GM23248 (cell line): Measurements from ENCODE around the gene CREB5. TPM values are rescaled to one million over a fixed set of nuclear protein-coding genes. Genes with fewer than 3 reads are reported as not detected.

Experiments used
- DNase-seq: peaks from one replicate; pipeline ENCODE4 v3.0.0-alpha.2; 2015
- H2AFZ ChIP-seq: fragments of 200-600 bp; sonication (generic); 2 replicates; pipeline ENCODE4 v1.6.1; 2016; ENCODE audit warnings: antibody characterized with exemption
- H3F3A ChIP-seq: fragments of 200-600 bp; sonication (generic); 2 replicates; pipeline ENCODE4 v1.6.1; 2016; ENCODE audit warnings: mild to moderate bottlenecking, antibody characterized with exemption, mixed run types; ENCODE audit not compliant: insufficient read depth
- H3K27ac ChIP-seq: fragments of 200-600 bp; sonication (generic); 2 replicates; pipeline ENCODE4 v1.5.1; 2016; ENCODE audit warnings: mild to moderate bottlenecking
- H3K27me3 ChIP-seq: fragments of 200-600 bp; sonication (generic); replicated peaks from 2 replicates; pipeline ENCODE4 v1.6.1; 2016; ENCODE audit warnings: mild to moderate bottlenecking; ENCODE audit not compliant: insufficient read depth
- H3K36me3 ChIP-seq: fragments of 200-600 bp; sonication (generic); 2 replicates; pipeline ENCODE4 v1.6.1; 2016; ENCODE audit warnings: low read depth, mild to moderate bottlenecking
- H3K4me1 ChIP-seq: fragments of 200-600 bp; sonication (generic); 2 replicates; pipeline ENCODE4 v1.6.1; 2016; ENCODE audit warnings: mild to moderate bottlenecking; ENCODE audit not compliant: insufficient read depth
- H3K4me2 ChIP-seq: fragments of 200-600 bp; sonication (generic); one replicate; pipeline ENCODE4 v1.6.1; 2016; ENCODE audit warnings: mild to moderate bottlenecking; ENCODE audit not compliant: unreplicated experiment
- H3K4me3 ChIP-seq: fragments of 200-600 bp; sonication (generic); 2 replicates; pipeline ENCODE4 v1.5.1; 2016; ENCODE audit warnings: mild to moderate bottlenecking
- H3K79me2 ChIP-seq: fragments of 200-600 bp; sonication (generic); 2 replicates; pipeline ENCODE4 v1.6.1; 2016; ENCODE audit warnings: mild to moderate bottlenecking; ENCODE audit not compliant: insufficient read depth
- H3K9ac ChIP-seq: fragments of 200-600 bp; sonication (generic); 2 replicates; pipeline ENCODE4 v1.6.1; 2016; ENCODE audit warnings: mild to moderate bottlenecking
- H3K9me2 ChIP-seq: fragments of 200-600 bp; sonication (generic); 2 replicates; pipeline ENCODE4 v1.6.1; 2016; ENCODE audit warnings: mixed run types, mild to moderate bottlenecking, moderate library complexity; ENCODE audit not compliant: insufficient read depth
- H3K9me3 ChIP-seq: fragments of 200-600 bp; sonication (generic); one replicate; pipeline ENCODE4 v1.6.1; 2017; ENCODE audit warnings: low read depth
- H4K20me1 ChIP-seq: fragments of 200-600 bp; sonication (generic); 2 replicates; pipeline ENCODE4 v1.6.0; 2016; ENCODE audit not compliant: insufficient read depth
- EZH2 ChIP-seq: fragments of 200-600 bp; sonication (generic); IDR thresholded peaks from 2 replicates; pipeline ENCODE4 v1.6.1; 2018; ENCODE audit warnings: antibody characterized with exemption, mild to moderate bottlenecking; ENCODE audit not compliant: insufficient read depth, poor library complexity, severe bottlenecking
- EZH2phosphoT487 ChIP-seq: fragments of 200-600 bp; sonication (generic); IDR thresholded peaks from 2 replicates; pipeline ENCODE4 v1.6.1; 2018; ENCODE audit warnings: antibody characterized with exemption, moderate library complexity, mild to moderate bottlenecking, low read depth; ENCODE audit not compliant: insufficient read depth
- WGBS, 2 experiments: methylation state at CpG; one replicate each; pipeline ENCODE4 v1.1.6; 2015 to 2017; ENCODE audit warnings: low lambda C conversion rate in 2 of 2, low coverage in 1 of 2; ENCODE audit errors: missing lambda C conversion rate in 2 of 2; 5-methylcytosine and 5-hydroxymethylcytosine counted together
- in situ Hi-C: fragments of 300-500 bp; cut with MboI; formaldehyde crosslinking; loops from 2 replicates; pipeline ENCODE4 v1.15.0; 2020
- polyA plus RNA-seq: library from polyadenylated mRNA; unstranded; fragments of >200 nt; fragmentation: Nextera tagmentation; extraction: Ambion mirVana; gene quantifications from 2 replicates; pipeline ENCODE4 v1.2.1, GENCODE V29; 2016
- total RNA-seq: library from RNA; depleted of rRNA; stranded (reverse); fragments of >200 nt; shearing (Covaris generic); gene quantifications from 2 replicates; pipeline ENCODE4 v1.2.3, GENCODE V29; 2014

Gene CREB5
- total and polyA plus RNA-seq, 2 experiments from 2014 or later = 13.6 to 19.2 TPM

DNA sequence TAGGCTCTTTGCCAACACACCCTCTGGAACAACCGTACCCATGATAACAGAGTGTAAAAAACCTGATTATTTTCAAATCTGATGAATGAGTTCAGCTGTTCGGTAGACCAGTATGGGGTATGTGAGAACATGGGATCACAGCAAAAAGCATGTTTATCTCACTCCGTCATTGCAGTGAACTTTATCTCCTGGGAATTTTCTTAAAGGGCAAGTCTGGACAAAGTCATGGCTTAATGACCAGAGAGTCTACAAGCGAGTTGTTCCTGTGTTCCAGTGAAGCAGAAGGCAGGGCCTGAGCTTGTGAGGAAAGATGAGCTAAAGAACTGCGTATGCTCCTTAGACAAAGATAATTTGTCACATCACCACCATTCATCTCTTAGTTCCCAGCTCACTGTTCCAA lies 326.1 kb downstream of the CREB5 start:
- H3K4me3 ChIP-seq = no peak overlapping the region

DNA sequence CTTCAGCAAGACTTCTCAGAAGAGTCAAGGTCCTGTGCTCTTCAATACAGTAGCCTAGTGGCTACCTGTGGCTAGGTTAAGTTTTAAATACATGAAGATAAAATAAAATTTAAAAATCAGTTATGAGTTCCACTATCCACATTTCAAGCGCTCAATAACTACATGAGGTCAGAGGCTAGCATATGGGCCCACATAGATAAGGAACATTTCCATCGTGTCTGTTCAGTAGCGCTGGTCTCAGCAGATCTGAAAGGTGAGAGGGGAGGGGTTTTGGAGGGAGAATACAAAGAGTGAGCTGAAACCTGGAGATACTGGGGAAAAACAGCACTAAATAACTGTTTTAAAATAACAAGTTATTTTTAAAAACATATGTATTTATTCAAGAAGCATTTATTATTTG lies 326.8 kb downstream of the CREB5 start:
- TF ChIP-seq EZH2 (no peak), EZH2phosphoT487 (no peak)
- no peaks in the 10 kb centered on the region for H4K20me1 ChIP-seq
- no peak overlapping the region for H3K9ac ChIP-seq
- no peaks in the 10 kb centered on the region for H3K9me3 ChIP-seq
- no peaks in the 10 kb centered on the region for H3K27me3 ChIP-seq
- no peaks in the 10 kb centered on the region for H3K4me1 ChIP-seq
- no peak overlapping the region for H3K4me2 ChIP-seq
- no peak for DNase-seq
- no peak overlapping the region for H2AFZ ChIP-seq
- no peaks in the 10 kb centered on the region for H3K9me2 ChIP-seq
- no peak overlapping the region for H3K4me3 ChIP-seq
- in situ Hi-C loops = no loop called here
- no peaks in the 10 kb centered on the region for H3K36me3 ChIP-seq
- H3K79me2 ChIP-seq = 0 out of 2 replicates have a peak, but pooled peaks cover 12% of the 10 kb centered on the region
- 78 to 84% methylated on average over 3 of the region's 3 CpGs for whole genome bisulfite sequencing, 2 experiments
- H3F3A ChIP-seq = no peaks in the 10 kb centered on the region
- no peak overlapping the region for H3K27ac ChIP-seq

More for the DNA sequence above, 326.1 kb downstream of the CREB5 start:
- Histone ChIP-seq H3K79me2 (0 out of 2 replicates have a peak, but pooled peaks cover 12% of the 10 kb centered on the region), H3F3A (no peaks in the 10 kb centered on the region), H3K27ac (no peak overlapping the region), H3K27me3 (no peaks in the 10 kb centered on the region), H4K20me1 (no peaks in the 10 kb centered on the region), H2AFZ (no peak overlapping the region), H3K9ac (no peak overlapping the region), H3K36me3 (no peaks in the 10 kb centered on the region), H3K4me1 (no peaks in the 10 kb centered on the region), H3K9me2 (no peaks in the 10 kb centered on the region), H3K9me3 (no peaks in the 10 kb centered on the region), H3K4me2 (no peak overlapping the region)
- WGBS, 2 experiments = 61 to 65% methylated on average over 5 of the region's 5 CpGs
- in situ Hi-C loops = no loop called here
- TF ChIP-seq EZH2 (no peak), EZH2phosphoT487 (no peak)
- DNase-seq = no peak

DNA sequence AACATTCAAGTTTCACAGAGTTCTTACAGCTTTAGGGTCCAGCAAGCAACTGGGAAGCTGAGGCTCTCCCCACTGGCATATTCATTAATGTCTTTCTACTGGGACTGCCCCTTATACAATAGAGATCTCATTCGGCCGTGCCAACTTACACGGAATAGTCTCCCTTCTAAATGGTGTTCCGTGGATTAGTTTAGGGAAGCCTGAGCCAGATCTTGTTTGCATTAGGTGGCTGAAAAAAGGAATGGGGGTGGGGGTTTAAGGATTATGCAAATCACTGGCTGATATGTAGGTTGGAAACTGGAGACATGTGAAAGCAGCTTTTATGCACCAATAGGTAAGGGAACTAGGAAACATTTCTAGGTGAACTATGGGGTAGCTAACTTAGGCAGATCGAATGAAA lies 327.5 kb downstream of the CREB5 start:
- H3F3A ChIP-seq = no peaks in the 10 kb centered on the region
- DNase-seq = no peak
- no peak overlapping the region for H3K4me3 ChIP-seq
- no peak overlapping the region for H3K27ac ChIP-seq
- no peaks in the 10 kb centered on the region for H4K20me1 ChIP-seq
- no peak overlapping the region for H2AFZ ChIP-seq
- no peaks in the 10 kb centered on the region for H3K27me3 ChIP-seq
- no peaks in the 10 kb centered on the region for H3K4me1 ChIP-seq
- H3K4me2 ChIP-seq = no peak overlapping the region
- no peaks in the 10 kb centered on the region for H3K36me3 ChIP-seq
- WGBS, 2 experiments = 49 to 58% methylated on average over 5 of the region's 5 CpGs
- H3K9me2 ChIP-seq = no peaks in the 10 kb centered on the region
- no peak for TF ChIP-seq EZH2phosphoT487
- no peak for TF ChIP-seq EZH2
- in situ Hi-C loops = no loop called here
- H3K79me2 ChIP-seq = 0 out of 2 replicates have a peak, but pooled peaks cover 9% of the 10 kb centered on the region
- H3K9me3 ChIP-seq = no peaks in the 10 kb centered on the region
- no peak overlapping the region for H3K9ac ChIP-seq

DNA sequence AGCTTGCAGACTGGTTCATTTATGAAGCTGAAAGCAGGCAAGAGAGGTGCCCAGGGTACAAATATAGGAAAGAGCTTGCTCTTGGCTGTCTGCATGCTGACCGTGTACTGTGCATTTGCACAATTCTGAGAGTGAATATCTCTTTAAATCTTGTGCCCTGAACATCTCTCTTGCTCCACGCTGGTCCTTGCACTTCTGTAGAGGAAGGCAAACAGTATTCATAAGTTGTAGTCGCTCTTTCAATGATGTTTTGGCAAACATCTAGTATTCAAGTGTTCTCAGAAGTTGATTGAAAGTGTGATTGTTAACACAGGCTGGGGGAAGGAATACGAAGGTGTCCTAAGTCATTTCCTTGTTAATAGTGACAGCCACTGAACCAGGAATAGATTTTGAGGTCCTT lies 332.6 kb downstream of the CREB5 start:
- no peaks in the 10 kb centered on the region for H3K36me3 ChIP-seq
- TF ChIP-seq EZH2phosphoT487 = no peak
- no peak for TF ChIP-seq EZH2
- H3K9me2 ChIP-seq = no peaks in the 10 kb centered on the region
- WGBS, 2 experiments = 79 to 80% methylated on average over 4 of the region's 4 CpGs
- no peak for DNase-seq
- in situ Hi-C loops = no loop called here
- H4K20me1 ChIP-seq = no peaks in the 10 kb centered on the region
- H3K79me2 ChIP-seq = no peaks in the 10 kb centered on the region
- no peak overlapping the region for H2AFZ ChIP-seq
- H3K27me3 ChIP-seq = no peaks in the 10 kb centered on the region
- H3K4me1 ChIP-seq = peaks cover 30% of the 10 kb centered on the region
- H3K9me3 ChIP-seq = no peaks in the 10 kb centered on the region
- H3K9ac ChIP-seq = no peak overlapping the region
- peaks cover 15% of the 10 kb centered on the region for H3F3A ChIP-seq
- H3K4me2 ChIP-seq = no peak overlapping the region
- H3K27ac ChIP-seq = no peak overlapping the region
- H3K4me3 ChIP-seq = no peak overlapping the region

DNA sequence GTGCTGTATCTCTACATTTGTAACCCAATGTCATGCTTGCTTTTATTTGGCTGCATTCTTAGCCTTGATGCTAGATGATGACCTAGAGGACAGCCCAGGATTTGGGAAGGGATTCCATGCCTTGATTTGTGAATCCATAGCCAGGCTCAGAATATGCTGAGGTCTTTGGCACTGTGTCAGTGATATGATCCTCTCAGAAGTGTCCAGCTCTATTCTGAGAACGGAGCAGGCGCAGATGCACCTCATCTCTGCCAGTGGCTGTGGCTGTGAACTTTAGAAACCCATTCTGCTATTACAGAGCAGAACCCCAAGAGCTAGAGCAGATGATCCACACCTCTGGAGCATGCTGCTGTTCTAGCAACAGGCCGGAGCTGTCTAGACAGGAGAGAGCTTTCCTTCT lies 333.0 kb downstream of the CREB5 start:
- Histone ChIP-seq H3K36me3 (no peaks in the 10 kb centered on the region), H3K9ac (no peak overlapping the region), H3F3A (peaks cover 15% of the 10 kb centered on the region), H3K4me2 (no peak overlapping the region), H2AFZ (no peak overlapping the region), H3K9me2 (no peaks in the 10 kb centered on the region), H3K9me3 (no peaks in the 10 kb centered on the region), H3K79me2 (no peaks in the 10 kb centered on the region), H3K27ac (no peak overlapping the region), H3K27me3 (no peaks in the 10 kb centered on the region), H3K4me1 (peaks cover 30% of the 10 kb centered on the region), H3K4me3 (no peak overlapping the region), H4K20me1 (no peaks in the 10 kb centered on the region)
- DNase-seq = no peak
- TF ChIP-seq EZH2 (no peak), EZH2phosphoT487 (no peak)
- 80% methylated on average over 3 of the region's 3 CpGs for WGBS, 2 experiments
- in situ Hi-C loops = no loop called here
